ENCODE data around the gene CSPG5.

The CSPG5 gene

DNA sequence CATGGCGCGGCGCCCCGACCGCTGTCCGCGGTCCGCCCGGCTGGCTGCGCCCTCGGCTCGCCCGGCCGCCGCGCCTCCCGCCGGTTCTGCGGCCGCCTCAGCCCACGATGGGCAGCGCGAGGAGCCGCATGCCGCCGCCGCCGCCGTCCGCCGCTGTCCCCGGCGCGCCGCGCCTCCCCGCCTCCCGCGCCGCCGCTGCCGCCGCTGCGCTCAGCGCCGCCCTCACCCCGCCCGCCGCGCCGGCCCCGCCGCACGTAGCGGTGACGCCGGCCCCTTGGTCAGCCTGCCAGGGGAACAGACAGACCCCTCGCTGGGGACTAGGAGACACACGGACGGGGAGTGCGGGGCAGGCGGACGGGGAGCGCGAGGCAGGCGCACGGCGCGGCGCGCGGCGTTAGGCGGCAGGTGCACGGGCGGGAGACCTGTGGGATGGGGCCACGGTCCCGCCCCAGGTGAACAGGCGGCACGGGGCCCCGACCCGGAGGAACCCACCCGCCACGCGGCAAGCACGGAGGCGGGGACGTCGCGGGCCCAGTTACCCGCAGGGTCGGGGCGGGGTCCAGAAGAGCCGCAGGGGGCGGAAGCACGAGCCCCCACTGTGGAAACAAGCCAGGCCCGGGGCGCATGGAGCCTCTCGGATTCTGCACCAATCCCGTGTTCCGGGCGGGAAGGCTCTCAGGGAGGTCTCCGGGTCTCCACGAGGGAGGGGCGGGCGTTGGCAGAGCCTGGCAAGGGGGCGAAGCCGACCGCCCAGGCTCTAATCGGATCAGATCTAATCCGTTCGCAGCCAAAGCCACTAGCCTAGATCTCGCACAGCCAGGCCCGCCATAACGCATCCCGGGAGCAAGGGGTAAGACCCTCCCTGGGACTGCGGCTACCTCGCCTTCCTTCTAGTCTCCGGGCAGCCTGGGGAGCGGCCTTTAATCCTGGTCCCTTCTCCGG lies at the start of gene CSPG5:
Gene CSPG5, minus strand, starts transcription at position 175 of the 942 bp plus-strand sequence. Its CDS starts 172 bp downstream, at position 3.
- no peak for FAIRE-seq
- no peak for DNase-seq (ENCODE audit: insufficient read length, low spot score)
- TF ChIP-seq POLR2A (IDR thresholded peaks at IDR 0.05; ENCODE audit: low read depth, low read length), result no peak

- no peak for FAIRE-seq
Measured at GRCh38 chr3:47628426-47628825, 49.8 kb upstream of the CSPG5 start.

DNA sequence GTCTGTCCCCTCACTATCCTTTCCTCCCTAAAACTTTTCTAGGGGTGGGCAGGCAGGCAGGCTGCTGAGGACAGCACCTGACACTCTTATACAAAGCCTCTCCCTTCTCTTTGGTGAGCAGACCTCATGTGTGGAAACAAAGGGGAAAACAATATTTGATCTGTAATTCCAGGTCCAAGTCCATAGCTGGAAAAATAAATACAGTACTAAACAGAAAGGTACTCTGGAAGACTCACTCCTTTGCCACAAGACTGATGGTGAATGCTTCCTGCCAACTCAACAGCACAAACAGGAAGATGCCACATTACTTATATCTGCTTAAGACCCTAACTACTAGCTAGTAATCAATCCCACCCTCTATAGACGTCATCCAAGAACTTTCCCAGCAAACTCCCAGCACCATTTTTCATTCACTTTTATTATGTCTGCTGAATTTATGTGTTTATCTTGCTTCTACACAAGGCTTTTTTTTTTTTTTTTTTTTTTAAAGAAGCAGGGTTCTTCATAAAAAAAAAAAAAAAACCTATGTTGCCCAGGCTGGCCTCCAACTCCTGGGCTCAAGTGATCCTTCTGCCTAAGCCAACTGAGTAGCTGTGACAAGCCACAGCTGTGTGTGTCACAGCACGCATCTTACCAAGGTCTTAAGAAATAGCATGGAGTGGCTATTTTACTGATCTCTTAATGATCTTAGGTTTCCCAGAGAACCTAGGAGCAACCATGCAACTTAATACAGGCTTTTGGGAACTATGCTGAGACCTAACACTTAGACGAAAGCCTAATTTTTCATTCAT lies 44.2 kb upstream of the CSPG5 start:
- no peak for FAIRE-seq
- TF ChIP-seq POLR2A (IDR thresholded peaks at IDR 0.05; ENCODE audit: low read depth, low read length), result no peak
- DNase-seq (ENCODE audit: insufficient read length, low spot score), result no peak

More at GRCh38 chr3:47628426-47628825, 49.8 kb upstream of the CSPG5 start:
- no peak for TF ChIP-seq POLR2A (IDR thresholded peaks at IDR 0.05; ENCODE audit: low read depth, low read length)
- DNase-seq (ENCODE audit: insufficient read length, low spot score), result no peak

DNA sequence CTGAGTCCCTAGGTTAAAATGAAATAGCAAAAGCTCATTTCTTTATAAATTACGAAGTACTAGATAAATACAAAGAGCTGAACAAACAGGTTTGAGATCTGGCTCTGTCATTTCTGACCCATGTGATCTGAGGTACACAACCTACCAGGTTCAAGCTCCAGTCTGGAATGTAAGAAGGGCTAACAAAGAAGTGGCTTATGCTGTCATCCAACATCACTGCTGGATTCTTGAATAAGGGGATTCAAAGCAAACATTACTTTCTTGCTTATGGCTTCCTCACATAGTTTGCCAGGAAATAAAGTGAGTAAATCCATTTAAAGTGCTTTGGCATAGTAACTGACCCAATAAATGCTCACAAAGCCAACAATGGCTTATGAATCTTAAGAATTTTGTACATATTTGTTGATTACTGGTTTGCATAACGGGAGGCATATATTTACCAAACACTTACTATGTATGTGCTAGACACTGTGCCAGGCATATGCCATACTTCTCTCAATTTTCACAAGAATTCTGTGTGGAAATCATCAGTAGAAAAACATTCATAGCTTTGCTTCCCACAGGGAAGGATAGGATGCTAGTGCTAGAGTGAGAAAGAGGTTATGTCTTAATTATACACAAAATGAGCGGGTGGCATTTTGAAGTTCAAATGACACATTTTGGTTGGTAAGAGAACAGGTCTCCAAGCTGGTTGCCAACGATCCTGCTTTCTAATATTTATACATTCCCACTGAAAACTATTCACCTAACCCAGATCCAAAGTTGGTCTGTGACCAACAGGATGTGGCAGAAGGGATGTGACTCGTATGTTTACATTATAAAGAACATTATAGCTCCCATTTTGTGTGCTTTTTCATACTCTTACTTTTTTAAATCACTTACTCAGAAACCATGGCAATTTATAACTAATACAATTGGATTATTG lies 38.7 kb upstream of the CSPG5 start:
- no peak for FAIRE-seq
- DNase-seq (ENCODE audit: insufficient read length, low spot score), result no peak
- TF ChIP-seq POLR2A (IDR thresholded peaks at IDR 0.05; ENCODE audit: low read depth, low read length), result no peak

DNA sequence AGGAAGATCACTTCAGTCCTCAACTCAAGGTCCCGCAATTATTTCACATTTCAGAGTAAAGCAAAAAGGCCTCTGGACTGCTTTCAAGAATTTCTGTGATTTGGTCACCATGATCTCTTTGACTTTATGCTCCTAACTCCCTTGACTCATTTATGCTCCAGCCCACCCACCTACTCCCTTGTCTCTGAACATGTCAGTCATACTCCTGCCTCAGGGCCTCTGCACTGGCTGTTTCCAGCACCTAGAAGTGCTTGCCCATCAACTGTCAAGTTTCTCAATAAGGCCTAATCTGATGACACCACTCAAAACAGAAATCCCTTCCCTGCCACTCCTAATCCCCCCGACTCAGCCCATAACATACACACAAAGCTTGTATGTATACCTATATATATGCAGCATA lies 36.1 kb upstream of the CSPG5 start:
- DNase-seq (ENCODE audit: insufficient read length, low spot score), result no peak
- no peak for TF ChIP-seq POLR2A (IDR thresholded peaks at IDR 0.05; ENCODE audit: low read depth, low read length)
- FAIRE-seq, result no peak

DNA sequence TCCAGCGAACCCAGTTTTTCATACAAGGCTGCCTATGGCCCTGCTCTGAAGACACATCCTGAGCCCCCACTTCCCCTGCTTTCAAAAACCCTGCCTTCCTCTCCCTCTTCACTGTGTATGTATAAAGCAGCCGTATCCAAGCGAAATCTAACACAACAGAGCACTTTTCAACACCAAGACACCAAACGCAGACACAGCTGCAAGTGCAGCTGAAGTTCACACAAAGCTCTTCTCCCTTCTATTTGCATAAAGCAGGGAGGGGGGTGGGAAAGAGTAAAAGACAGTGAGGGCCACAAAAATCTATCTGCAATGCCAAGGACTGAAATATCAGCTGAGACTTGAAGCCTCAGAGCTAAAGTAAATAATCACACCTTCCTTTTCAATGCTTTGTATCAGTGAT lies 35.1 kb upstream of the CSPG5 start:
- no peak for TF ChIP-seq POLR2A (IDR thresholded peaks at IDR 0.05; ENCODE audit: low read depth, low read length)
- DNase-seq (ENCODE audit: insufficient read length, low spot score), result no peak
- no peak for FAIRE-seq

- FAIRE-seq (no peak), DNase-seq (ENCODE audit: insufficient read length, low spot score) (no peak)
- TF ChIP-seq POLR2A (IDR thresholded peaks at IDR 0.05; ENCODE audit: low read depth, low read length), result no peak
Measured at GRCh38 chr3:47612879-47613278, 34.2 kb upstream of the CSPG5 start.

GRCh38 chr3:47612178-47612577 lies 33.5 kb upstream of the CSPG5 start:
- no peak for TF ChIP-seq POLR2A (IDR thresholded peaks at IDR 0.05; ENCODE audit: low read depth, low read length)
- peak; percentile 94 for FAIRE-seq

GRCh38 chr3:47611576-47611975 lies 32.9 kb upstream of the CSPG5 start:
- TF ChIP-seq POLR2A (IDR thresholded peaks at IDR 0.05; ENCODE audit: low read depth, low read length), result no peak
- FAIRE-seq, result no peak
- DNase-seq (ENCODE audit: insufficient read length, low spot score), result no peak

More at GRCh38 chr3:47612178-47612577, 33.5 kb upstream of the CSPG5 start:
- DNase-seq (ENCODE audit: insufficient read length, low spot score), result no peak

- FAIRE-seq, result no peak
- no peak for DNase-seq (ENCODE audit: insufficient read length, low spot score)
- no peak for TF ChIP-seq POLR2A (IDR thresholded peaks at IDR 0.05; ENCODE audit: low read depth, low read length)
Measured at GRCh38 chr3:47610583-47610982, 31.9 kb upstream of the CSPG5 start.

DNA sequence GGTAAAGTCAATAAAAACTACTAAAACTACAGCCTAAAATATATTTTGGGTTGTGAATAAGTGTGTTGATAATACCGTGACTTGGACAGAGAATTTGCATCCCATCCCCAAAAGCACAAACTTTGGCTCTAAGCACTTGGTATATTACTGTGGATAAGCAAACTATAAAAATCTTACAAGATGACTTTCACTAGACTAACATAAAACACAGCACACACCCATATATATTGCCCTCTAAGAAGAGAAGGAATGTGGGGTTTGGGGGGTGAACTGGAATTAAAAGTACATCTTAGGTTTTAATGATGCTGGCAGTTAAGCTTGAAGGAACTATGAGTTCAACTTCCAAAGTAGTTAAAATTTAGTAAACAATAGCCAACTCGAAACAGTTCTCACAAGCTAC lies 28.7 kb upstream of the CSPG5 start:
- FAIRE-seq (no peak), DNase-seq (ENCODE audit: insufficient read length, low spot score) (no peak)
- no peak for TF ChIP-seq POLR2A (IDR thresholded peaks at IDR 0.05; ENCODE audit: low read depth, low read length)

GRCh38 chr3:47606165-47606564 lies 27.5 kb upstream of the CSPG5 start:
- no peak for TF ChIP-seq POLR2A (IDR thresholded peaks at IDR 0.05; ENCODE audit: low read depth, low read length)
- FAIRE-seq (no peak), DNase-seq (ENCODE audit: insufficient read length, low spot score) (no peak)

DNA sequence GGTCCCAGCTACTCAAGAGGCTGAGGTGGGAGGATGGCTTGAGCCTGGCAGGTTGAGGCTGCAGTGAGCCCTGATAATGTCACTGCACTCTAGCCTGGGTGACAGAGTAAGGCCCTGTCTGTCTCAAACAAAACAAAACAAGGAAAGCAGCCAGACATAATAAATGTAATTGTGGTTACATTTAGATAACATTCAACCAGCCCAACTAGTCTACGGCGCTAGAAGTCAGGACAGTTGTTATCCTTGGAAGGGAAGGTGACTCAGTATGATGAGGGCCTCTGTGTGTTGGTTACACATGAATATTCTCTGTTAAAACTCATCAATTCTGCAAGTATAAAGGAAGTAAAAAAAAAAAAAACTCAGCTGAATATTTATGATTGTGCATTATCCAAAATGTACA lies 27.0 kb upstream of the CSPG5 start:
- FAIRE-seq (no peak), DNase-seq (ENCODE audit: insufficient read length, low spot score) (no peak)
- TF ChIP-seq POLR2A (IDR thresholded peaks at IDR 0.05; ENCODE audit: low read depth, low read length), result no peak

Data from H54 (cell line).